Measurements from ENCODE around the gene MRPL34. TPM values are rescaled to one million over a fixed set of nuclear protein-coding genes. Genes with fewer than 3 reads are reported as not detected.

MRPL34 gene
- total RNA-seq, 6 experiments from 2014 or later: 63.5 to 363 (median 122) TPM

DNA sequence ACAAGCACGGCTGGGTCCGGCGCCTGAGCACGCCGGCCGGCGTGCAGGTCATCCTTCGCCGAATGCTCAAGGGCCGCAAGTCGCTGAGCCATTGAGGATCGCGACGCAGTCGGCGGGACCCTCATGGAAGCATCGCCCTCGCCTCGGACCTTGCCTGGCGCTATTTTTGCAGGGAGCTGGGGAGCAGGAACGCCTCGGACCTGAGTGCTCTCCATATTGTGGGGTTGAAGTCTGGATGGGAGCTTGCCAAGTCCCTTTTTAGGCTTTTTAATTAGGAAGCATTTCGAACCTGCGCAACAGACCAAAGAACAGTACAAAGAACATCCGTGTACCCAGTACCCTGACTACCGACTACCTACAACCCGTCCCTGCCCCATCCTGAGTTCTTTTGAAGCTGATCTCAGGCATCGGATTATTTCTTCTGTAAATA lies 628 bp downstream of the MRPL34 start:
- no peaks in the 10 kb centered on the region for H3K36me3 ChIP-seq
- no peak for TF ChIP-seq POLR2A (IDR thresholded peaks at IDR 0.05)
- TF ChIP-seq, protein P1, sequence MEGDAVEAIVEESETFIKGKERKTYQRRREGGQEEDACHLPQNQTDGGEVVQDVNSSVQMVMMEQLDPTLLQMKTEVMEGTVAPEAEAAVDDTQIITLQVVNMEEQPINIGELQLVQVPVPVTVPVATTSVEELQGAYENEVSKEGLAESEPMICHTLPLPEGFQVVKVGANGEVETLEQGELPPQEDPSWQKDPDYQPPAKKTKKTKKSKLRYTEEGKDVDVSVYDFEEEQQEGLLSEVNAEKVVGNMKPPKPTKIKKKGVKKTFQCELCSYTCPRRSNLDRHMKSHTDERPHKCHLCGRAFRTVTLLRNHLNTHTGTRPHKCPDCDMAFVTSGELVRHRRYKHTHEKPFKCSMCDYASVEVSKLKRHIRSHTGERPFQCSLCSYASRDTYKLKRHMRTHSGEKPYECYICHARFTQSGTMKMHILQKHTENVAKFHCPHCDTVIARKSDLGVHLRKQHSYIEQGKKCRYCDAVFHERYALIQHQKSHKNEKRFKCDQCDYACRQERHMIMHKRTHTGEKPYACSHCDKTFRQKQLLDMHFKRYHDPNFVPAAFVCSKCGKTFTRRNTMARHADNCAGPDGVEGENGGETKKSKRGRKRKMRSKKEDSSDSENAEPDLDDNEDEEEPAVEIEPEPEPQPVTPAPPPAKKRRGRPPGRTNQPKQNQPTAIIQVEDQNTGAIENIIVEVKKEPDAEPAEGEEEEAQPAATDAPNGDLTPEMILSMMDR (IDR thresholded peaks at IDR 0.05): no peak
- intact Hi-C loops (cut with DNase I): no loop called here
- no peak for ATAC-seq
- peaks cover 0 to 41% (median 18%) of the 10 kb centered on the region in 4 donors for H3K4me1 ChIP-seq
- H3K27me3 ChIP-seq: no peaks in the 10 kb centered on the region
- H3K9me3 ChIP-seq: no peaks in the 10 kb centered on the region
- WGBS (ENCODE audit: insufficient coverage, low coverage, low lambda C conversion rate, missing lambda C conversion rate): 6% methylated on average over 7 of the region's 28 CpGs
- H3K4me3 ChIP-seq: peak overlapping the region; percentile 66 to 83 (median 77)
- peak in 1 of 3 donors; percentile 68 for DNase-seq
- H3K27ac ChIP-seq: peak overlapping the region; percentile 80 to 94 (median 88)

DNA sequence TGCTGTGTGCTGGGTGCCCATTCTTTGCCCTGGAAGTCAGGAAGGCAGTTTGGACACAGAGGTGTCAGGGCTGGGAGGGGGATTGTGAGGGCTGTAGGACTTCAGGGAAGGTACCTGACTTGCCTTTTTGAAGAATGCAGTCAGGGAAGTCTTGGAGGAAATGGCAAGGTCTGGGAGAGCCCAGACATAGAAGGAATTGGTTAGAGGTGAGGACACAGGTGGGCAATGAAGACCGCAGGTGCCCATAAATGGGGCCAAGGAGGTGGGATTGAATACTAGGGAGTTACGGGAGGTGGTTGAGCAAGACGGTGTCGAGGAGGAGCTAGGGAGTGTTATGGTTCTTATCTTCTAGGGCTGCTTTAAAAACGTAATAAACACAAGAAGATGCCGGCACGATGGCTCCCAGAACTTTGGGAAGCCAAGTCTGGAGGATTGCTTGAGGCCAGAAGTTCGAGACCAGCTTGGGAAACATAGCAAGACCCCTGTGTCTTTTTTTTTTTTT lies 2.3 kb downstream of the MRPL34 start:
- H3K27ac ChIP-seq: no peak overlapping the region
- TF ChIP-seq POLR2A (IDR thresholded peaks at IDR 0.05): no peak
- TF ChIP-seq, protein P1 (IDR thresholded peaks at IDR 0.05): no peak
- DNase-seq: no peak
- ATAC-seq: no peak
- no peak overlapping the region for H3K4me3 ChIP-seq
- 82% methylated on average over 8 of the region's 8 CpGs for WGBS (ENCODE audit: insufficient coverage, low coverage, low lambda C conversion rate, missing lambda C conversion rate)
- H3K4me1 ChIP-seq: peaks cover 0 to 37% (median 18%) of the 10 kb centered on the region in 4 donors
- H3K36me3 ChIP-seq: no peaks in the 10 kb centered on the region
- H3K27me3 ChIP-seq: no peaks in the 10 kb centered on the region
- intact Hi-C loops (cut with DNase I): no loop called here
- no peaks in the 10 kb centered on the region for H3K9me3 ChIP-seq

DNA sequence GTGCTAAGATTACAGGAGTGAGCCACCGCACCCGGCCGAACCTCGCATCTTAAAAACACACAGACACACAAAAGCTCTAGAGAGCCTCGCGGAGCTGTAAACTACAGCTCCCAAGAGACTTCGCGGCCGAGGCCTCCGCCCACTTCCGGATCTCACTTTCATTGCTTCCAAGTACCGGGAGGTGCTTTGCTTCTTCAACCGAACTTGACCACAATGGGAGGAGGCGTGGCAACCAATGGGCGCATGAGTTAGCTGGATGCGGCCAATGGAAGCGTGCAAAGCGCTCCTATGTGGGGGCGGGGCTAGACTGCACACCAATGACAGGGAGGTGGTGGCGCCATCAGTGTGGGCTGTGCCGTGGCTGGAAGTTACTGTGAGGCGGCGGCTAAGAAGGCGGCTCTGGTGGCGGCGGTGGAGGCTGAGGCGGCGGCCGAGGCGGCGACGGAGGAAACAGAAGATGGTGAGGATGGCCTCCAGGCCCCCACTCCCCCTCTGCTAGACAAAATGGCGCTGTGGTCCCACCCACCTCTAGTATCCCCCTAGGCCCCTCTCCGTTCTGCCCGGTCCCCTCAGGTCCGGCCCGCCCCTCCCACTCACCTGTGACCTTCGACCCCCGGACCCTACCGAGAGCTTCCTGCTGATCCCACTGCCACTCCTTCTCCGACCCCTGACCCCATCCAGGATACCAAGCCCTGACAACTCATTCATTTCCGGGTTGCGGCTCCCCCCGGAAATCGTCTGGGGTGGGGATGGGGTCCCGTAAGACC lies 3.7 kb downstream of the MRPL34 start, which contains the start of gene DDA1:
DDA1 (plus strand) TSS at position 366 of the 767 bp plus-strand sequence; CDS start at position 458, 92 bp downstream.
- Histone ChIP-seq H3K4me3 (peak within 1 kb of the TSS; percentile 73 to 84 (median 83)), H3K27me3 (no peaks in the 10 kb centered on the region), H3K9me3 (no peaks in the 10 kb centered on the region), H3K36me3 (peaks cover 0 to 8% (median 6%) of the 10 kb centered on the region in 4 donors), H3K27ac (peak within 1 kb of the TSS in 2 of 3 donors; percentile 38 to 42), H3K4me1 (peaks cover 0 to 27% (median 12%) of the 10 kb centered on the region in 4 donors)
- under 1% methylated on average over 27 of the region's 46 CpGs for WGBS (ENCODE audit: insufficient coverage, low coverage, low lambda C conversion rate, missing lambda C conversion rate)
- DNase-seq: peak; percentile 99 to 100 (median 99)
- intact Hi-C loops (cut with DNase I): no loop called here
- ATAC-seq: peak; percentile 77 to 87 (median 80)
- TF ChIP-seq, protein P1 (IDR thresholded peaks at IDR 0.05): no peak
- peak; percentile 69 for TF ChIP-seq POLR2A (IDR thresholded peaks at IDR 0.05)

DNA sequence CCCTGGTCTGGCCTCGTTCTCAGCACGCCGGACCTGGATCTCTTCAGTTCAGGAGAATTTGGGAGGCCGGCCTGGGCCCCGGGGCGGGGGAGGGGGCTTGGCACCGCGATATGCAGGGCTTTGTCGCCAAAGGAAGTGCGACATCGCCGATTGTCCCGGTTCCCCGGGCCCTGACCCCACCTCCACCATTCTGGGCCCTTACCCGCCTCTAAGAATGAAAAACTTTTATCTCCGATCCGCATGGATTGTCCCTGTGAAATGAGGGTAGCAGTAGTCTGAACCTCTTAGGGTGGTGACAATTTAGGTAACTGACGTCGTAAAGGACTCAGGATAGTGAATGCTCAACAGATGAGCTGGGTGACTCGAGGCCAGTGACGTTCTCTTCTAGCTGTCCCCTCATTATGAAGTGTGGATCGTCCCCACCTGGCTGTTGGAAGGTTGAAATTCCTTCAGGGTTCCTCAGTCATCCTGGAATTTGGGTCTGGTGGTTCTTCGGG lies 4.3 kb downstream of the MRPL34 start:
- DNase-seq (no peak), ATAC-seq (no peak)
- Histone ChIP-seq H3K9me3 (no peaks in the 10 kb centered on the region), H3K27me3 (no peaks in the 10 kb centered on the region), H3K4me1 (peaks cover 0 to 20% (median 9%) of the 10 kb centered on the region in 4 donors), H3K27ac (peak overlapping the region in 2 of 3 donors; percentile 38 to 42), H3K4me3 (peak overlapping the region; percentile 73 to 84 (median 83)), H3K36me3 (peaks cover 0 to 13% (median 10%) of the 10 kb centered on the region in 4 donors)
- intact Hi-C loops (cut with DNase I): no loop called here
- 0% methylated on average over 17 of the region's 23 CpGs for WGBS (ENCODE audit: insufficient coverage, low coverage, low lambda C conversion rate, missing lambda C conversion rate)
- TF ChIP-seq, protein P1 (IDR thresholded peaks at IDR 0.05): no peak
- no peak for TF ChIP-seq POLR2A (IDR thresholded peaks at IDR 0.05)

All from right lobe of liver (tissue), 6 donors.